ENCODE results near the gene USP46. TPM values are rescaled to one million over a fixed set of nuclear protein-coding genes. Genes with fewer than 3 reads are reported as not detected.

USP46 gene, protein sequence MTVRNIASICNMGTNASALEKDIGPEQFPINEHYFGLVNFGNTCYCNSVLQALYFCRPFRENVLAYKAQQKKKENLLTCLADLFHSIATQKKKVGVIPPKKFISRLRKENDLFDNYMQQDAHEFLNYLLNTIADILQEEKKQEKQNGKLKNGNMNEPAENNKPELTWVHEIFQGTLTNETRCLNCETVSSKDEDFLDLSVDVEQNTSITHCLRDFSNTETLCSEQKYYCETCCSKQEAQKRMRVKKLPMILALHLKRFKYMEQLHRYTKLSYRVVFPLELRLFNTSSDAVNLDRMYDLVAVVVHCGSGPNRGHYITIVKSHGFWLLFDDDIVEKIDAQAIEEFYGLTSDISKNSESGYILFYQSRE
- total RNA-seq, result 7.7 and 8.9 TPM in 2 replicates

DNA sequence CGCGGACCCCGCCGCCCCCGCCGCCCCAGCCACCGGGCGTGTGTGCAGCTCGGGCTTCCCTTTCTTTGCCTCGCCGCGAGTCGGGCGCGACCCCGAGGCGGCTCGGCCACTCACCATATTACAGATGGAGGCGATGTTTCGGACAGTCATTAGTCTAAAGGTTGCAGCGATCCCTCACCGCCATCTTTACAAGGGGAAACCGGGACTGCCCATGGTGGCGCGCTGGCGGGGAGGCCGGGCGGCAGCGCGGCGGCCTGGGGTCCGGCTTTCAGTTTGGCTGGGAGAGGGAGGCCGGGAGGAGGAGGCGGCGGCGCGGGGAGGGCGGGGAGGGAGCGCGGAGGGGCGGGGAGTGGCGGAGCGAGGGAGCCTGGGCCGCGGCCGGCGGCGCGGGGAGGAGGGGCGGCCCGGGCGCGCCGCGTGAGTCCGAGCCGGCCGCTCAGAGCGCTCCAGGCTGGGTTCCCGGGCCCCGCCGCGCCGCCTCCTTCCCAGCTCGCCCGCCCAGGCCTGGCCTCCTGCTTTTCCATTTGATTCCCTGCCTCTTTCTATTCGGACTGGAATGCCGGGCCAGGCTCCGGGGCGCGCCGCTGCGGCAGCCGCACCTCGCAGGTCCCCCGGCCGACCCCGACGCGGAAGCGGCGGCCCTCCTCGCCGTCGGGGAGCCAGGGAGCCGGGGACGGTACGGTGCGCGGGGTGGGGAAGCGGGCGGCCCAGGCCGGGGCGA, at the start of gene USP46:
Gene USP46, minus strand, starts transcription at position 301 of the 721 bp plus-strand sequence. Its CDS starts 151 bp downstream, at position 150.
- Mint-ChIP-seq H3K4me3 (ENCODE audit: low read depth) (peak within 1 kb of the TSS; percentile 82), H3K27me3 (ENCODE audit: low read depth) (peaks cover 10% of the 10 kb centered on the region), H3K4me1 (ENCODE audit: low read depth) (peaks cover 15% of the 10 kb centered on the region), H3K36me3 (ENCODE audit: low read depth) (peaks cover 18% of the 10 kb centered on the region), H3K9me3 (peaks cover 5% of the 10 kb centered on the region), H3K27ac (peak within 1 kb of the TSS; percentile 62)
- intact Hi-C loops (cut with micrococcal nuclease), result loop anchor here (1.0 kb wide), 1 partner anchor 203 kb away; the partner anchor contains the start of gene RASL11B
- peak; percentile 28 for DNase-seq (ENCODE audit: low spot score)

- no peaks in the 10 kb centered on the region for H3K36me3 Mint-ChIP-seq (ENCODE audit: low read depth)
- no peak overlapping the region for H3K4me3 Mint-ChIP-seq (ENCODE audit: low read depth)
- no peaks in the 10 kb centered on the region for H3K4me1 Mint-ChIP-seq (ENCODE audit: low read depth)
- DNase-seq (ENCODE audit: low spot score), result no peak
- no peaks in the 10 kb centered on the region for H3K27me3 Mint-ChIP-seq (ENCODE audit: low read depth)
- H3K27ac Mint-ChIP-seq, result no peak overlapping the region
- intact Hi-C loops (cut with micrococcal nuclease), result no loop called here
- H3K9me3 Mint-ChIP-seq, result no peaks in the 10 kb centered on the region
Observed at GRCh38 chr4:52704661-52705060, 45.6 kb upstream of the USP46 start.

DNA sequence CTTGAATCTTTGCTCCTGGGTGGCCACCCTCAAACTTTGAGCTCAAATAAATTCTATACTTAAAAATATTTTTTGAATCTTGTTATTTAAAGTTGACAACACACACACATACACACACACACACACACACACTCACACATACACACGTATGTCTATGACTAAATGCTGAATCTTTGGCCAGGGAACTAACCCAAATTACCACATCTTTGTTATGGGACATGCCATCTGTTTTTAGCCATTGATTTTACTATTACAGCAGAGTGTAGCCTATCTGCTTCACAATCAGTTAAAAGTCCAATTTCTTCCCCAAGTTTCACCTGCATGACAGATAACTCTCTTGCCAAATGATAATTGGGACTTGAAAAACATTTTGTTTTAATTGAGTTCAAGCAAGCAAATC, 45.0 kb upstream of the USP46 start:
- Mint-ChIP-seq H3K27ac (no peak overlapping the region), H3K27me3 (ENCODE audit: low read depth) (no peaks in the 10 kb centered on the region), H3K36me3 (ENCODE audit: low read depth) (no peaks in the 10 kb centered on the region), H3K4me1 (ENCODE audit: low read depth) (no peaks in the 10 kb centered on the region), H3K4me3 (ENCODE audit: low read depth) (no peak overlapping the region), H3K9me3 (no peaks in the 10 kb centered on the region)
- intact Hi-C loops (cut with micrococcal nuclease), result no loop called here
- no peak for DNase-seq (ENCODE audit: low spot score)

DNA sequence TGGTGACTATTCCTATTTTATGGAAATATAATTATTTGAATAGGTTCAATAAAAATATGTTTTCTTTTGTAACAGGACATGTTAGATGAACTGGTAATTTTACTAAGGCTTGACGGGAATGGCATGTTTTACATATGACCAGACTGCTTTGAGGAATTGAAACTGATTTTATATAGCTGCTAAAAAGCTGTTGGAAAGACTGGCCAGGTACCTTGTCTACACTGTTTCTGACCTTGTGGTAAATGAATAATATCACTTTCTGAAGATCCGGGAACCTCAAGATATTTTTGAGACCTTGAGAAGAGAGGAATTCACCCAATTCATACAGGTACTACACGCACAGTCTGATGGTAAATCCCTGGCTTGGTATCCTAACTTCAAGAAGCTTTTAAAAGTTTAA, 42.1 kb upstream of the USP46 start:
- DNase-seq (ENCODE audit: low spot score), result no peak
- H3K27me3 Mint-ChIP-seq (ENCODE audit: low read depth), result peaks cover 14% of the 10 kb centered on the region
- intact Hi-C loops (cut with micrococcal nuclease), result no loop called here
- H3K27ac Mint-ChIP-seq, result no peak overlapping the region
- H3K4me1 Mint-ChIP-seq (ENCODE audit: low read depth), result peaks cover 2% of the 10 kb centered on the region
- no peak overlapping the region for H3K4me3 Mint-ChIP-seq (ENCODE audit: low read depth)
- no peaks in the 10 kb centered on the region for H3K9me3 Mint-ChIP-seq
- no peaks in the 10 kb centered on the region for H3K36me3 Mint-ChIP-seq (ENCODE audit: low read depth)

GRCh38 chr4:52694936-52695335, 35.8 kb upstream of the USP46 start:
- no peak for DNase-seq (ENCODE audit: low spot score)
- Mint-ChIP-seq H3K36me3 (ENCODE audit: low read depth) (peaks cover 5% of the 10 kb centered on the region), H3K4me3 (ENCODE audit: low read depth) (no peak overlapping the region), H3K9me3 (peaks cover 28% of the 10 kb centered on the region), H3K27me3 (ENCODE audit: low read depth) (peaks cover 26% of the 10 kb centered on the region), H3K4me1 (ENCODE audit: low read depth) (peaks cover 2% of the 10 kb centered on the region), H3K27ac (no peak overlapping the region)
- intact Hi-C loops (cut with micrococcal nuclease), result no loop called here

- peaks cover 25% of the 10 kb centered on the region for H3K27me3 Mint-ChIP-seq (ENCODE audit: low read depth)
- no peak overlapping the region for H3K27ac Mint-ChIP-seq
- H3K9me3 Mint-ChIP-seq, result peaks cover 28% of the 10 kb centered on the region
- no peak overlapping the region for H3K4me3 Mint-ChIP-seq (ENCODE audit: low read depth)
- peaks cover 5% of the 10 kb centered on the region for H3K36me3 Mint-ChIP-seq (ENCODE audit: low read depth)
- intact Hi-C loops (cut with micrococcal nuclease), result no loop called here
- no peak for DNase-seq (ENCODE audit: low spot score)
- peaks cover 2% of the 10 kb centered on the region for H3K4me1 Mint-ChIP-seq (ENCODE audit: low read depth)
Observed at GRCh38 chr4:52693492-52693891, 34.4 kb upstream of the USP46 start.

DNA sequence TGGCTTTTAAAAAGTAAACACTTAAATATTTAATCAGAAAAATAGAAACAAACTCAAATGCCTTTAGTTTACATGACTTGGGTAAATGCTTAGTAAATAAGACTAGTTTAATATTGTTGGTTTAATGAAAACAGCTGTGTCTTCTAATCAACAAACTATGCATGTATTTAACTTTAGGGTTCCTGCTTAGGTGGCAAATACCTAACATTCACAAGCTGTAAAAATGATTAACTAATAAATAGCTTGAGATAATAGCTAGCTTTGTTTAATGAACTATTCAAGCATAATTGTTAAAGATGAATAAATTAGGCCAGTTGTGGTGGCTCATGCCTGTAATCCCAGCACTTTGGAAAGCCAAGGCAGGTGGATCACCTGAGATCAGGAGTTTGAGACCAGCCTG, 30.0 kb upstream of the USP46 start:
- H3K27ac Mint-ChIP-seq, result no peak overlapping the region
- H3K27me3 Mint-ChIP-seq (ENCODE audit: low read depth), result peaks cover 11% of the 10 kb centered on the region

DNA sequence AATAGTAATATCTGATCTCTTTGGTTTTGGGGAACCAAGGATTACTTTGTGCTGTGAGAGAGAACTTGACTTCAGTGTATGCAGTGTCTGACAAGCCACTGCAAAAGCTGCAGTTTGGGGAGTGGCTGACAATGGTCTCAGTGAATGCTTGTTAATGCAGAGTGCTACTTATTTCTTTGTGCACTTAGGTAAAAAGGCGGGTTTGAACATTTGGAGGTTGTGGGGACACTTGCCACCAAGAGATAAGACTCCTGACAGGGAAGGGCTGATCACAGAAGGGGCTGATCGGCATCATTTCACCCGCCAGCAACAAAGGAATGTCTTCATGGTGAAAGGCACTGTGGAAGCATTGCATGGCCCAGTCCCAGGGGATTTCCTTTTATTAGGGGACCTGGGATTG, 28.6 kb upstream of the USP46 start:
- DNase-seq (ENCODE audit: low spot score), result no peak
- intact Hi-C loops (cut with micrococcal nuclease), result no loop called here
- Mint-ChIP-seq H3K36me3 (ENCODE audit: low read depth) (no peaks in the 10 kb centered on the region), H3K27me3 (ENCODE audit: low read depth) (peaks cover 8% of the 10 kb centered on the region), H3K27ac (no peak overlapping the region), H3K4me1 (ENCODE audit: low read depth) (peaks cover 3% of the 10 kb centered on the region), H3K4me3 (ENCODE audit: low read depth) (no peak overlapping the region), H3K9me3 (peaks cover 7% of the 10 kb centered on the region)

More for the DNA sequence above, 30.0 kb upstream of the USP46 start:
- H3K9me3 Mint-ChIP-seq, result peaks cover 21% of the 10 kb centered on the region
- H3K36me3 Mint-ChIP-seq (ENCODE audit: low read depth), result peaks cover 2% of the 10 kb centered on the region
- intact Hi-C loops (cut with micrococcal nuclease), result no loop called here
- H3K4me1 Mint-ChIP-seq (ENCODE audit: low read depth), result peaks cover 3% of the 10 kb centered on the region
- no peak for DNase-seq (ENCODE audit: low spot score)
- H3K4me3 Mint-ChIP-seq (ENCODE audit: low read depth), result no peak overlapping the region

DNA sequence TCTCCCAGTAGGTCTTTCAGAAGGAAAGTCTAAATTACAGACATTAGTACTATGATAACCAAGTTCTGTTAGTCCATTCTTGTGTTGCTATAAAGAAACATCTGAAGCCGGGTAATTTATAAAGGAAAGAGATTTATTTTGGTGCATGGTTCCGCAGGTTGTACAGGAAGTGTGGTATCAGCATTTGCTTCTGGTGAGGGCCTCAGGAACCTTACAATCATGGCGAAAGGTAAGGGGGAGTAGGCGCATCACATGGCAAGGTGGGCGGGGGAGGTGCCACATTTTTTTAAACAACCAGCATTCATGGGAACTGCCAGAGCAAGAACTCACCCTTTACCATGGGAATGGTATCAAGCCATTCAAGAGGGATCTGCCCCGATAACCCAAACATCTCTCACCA, 26.2 kb upstream of the USP46 start:
- Mint-ChIP-seq H3K27ac (no peak overlapping the region), H3K9me3 (no peaks in the 10 kb centered on the region), H3K4me3 (ENCODE audit: low read depth) (no peak overlapping the region), H3K27me3 (ENCODE audit: low read depth) (peaks cover 13% of the 10 kb centered on the region), H3K36me3 (ENCODE audit: low read depth) (no peaks in the 10 kb centered on the region), H3K4me1 (ENCODE audit: low read depth) (peaks cover 3% of the 10 kb centered on the region)
- no peak for DNase-seq (ENCODE audit: low spot score)
- intact Hi-C loops (cut with micrococcal nuclease), result no loop called here

- Mint-ChIP-seq H3K9me3 (no peaks in the 10 kb centered on the region), H3K27ac (no peak overlapping the region), H3K27me3 (ENCODE audit: low read depth) (peaks cover 13% of the 10 kb centered on the region), H3K4me3 (ENCODE audit: low read depth) (no peak overlapping the region), H3K4me1 (ENCODE audit: low read depth) (peaks cover 3% of the 10 kb centered on the region), H3K36me3 (ENCODE audit: low read depth) (no peaks in the 10 kb centered on the region)
- DNase-seq (ENCODE audit: low spot score), result no peak
- intact Hi-C loops (cut with micrococcal nuclease), result no loop called here
Observed at GRCh38 chr4:52684896-52685295, 25.8 kb upstream of the USP46 start.

- no peaks in the 10 kb centered on the region for H3K9me3 Mint-ChIP-seq
- H3K27me3 Mint-ChIP-seq (ENCODE audit: low read depth), result peaks cover 8% of the 10 kb centered on the region
- intact Hi-C loops (cut with micrococcal nuclease), result no loop called here
- H3K27ac Mint-ChIP-seq, result no peak overlapping the region
- DNase-seq (ENCODE audit: low spot score), result no peak
- H3K36me3 Mint-ChIP-seq (ENCODE audit: low read depth), result no peaks in the 10 kb centered on the region
- peaks cover 3% of the 10 kb centered on the region for H3K4me1 Mint-ChIP-seq (ENCODE audit: low read depth)
- no peak overlapping the region for H3K4me3 Mint-ChIP-seq (ENCODE audit: low read depth)
Observed at GRCh38 chr4:52680381-52680780, 21.3 kb upstream of the USP46 start.

GRCh38 chr4:52676536-52676935, 17.4 kb upstream of the USP46 start:
- no peaks in the 10 kb centered on the region for H3K4me1 Mint-ChIP-seq (ENCODE audit: low read depth)
- H3K4me3 Mint-ChIP-seq (ENCODE audit: low read depth), result no peak overlapping the region
- H3K27ac Mint-ChIP-seq, result no peak overlapping the region
- H3K9me3 Mint-ChIP-seq, result no peaks in the 10 kb centered on the region
- H3K36me3 Mint-ChIP-seq (ENCODE audit: low read depth), result no peaks in the 10 kb centered on the region
- H3K27me3 Mint-ChIP-seq (ENCODE audit: low read depth), result peaks cover 3% of the 10 kb centered on the region
- intact Hi-C loops (cut with micrococcal nuclease), result no loop called here
- DNase-seq (ENCODE audit: low spot score), result no peak

DNA sequence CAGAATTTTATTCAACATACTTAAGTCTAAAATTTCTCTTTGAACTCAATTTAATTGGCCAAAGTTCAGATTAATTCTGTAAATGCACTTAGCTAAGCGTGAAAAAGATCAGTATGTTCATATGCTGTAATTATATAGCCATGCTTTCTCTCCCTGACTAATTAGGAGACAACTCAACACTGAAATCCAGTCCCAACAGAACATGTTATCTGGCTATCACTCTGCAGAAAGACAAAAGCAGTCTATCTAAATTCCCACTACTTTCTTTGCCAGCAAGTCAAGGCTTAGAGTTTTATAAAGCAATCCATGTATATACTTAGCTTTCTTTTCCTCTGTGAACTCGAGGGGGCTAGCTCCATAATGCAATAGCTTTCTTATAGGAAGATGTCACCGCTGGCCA, 16.0 kb upstream of the USP46 start:
- Mint-ChIP-seq H3K36me3 (ENCODE audit: low read depth) (no peaks in the 10 kb centered on the region), H3K4me1 (ENCODE audit: low read depth) (no peaks in the 10 kb centered on the region), H3K27ac (no peak overlapping the region), H3K9me3 (no peaks in the 10 kb centered on the region), H3K4me3 (ENCODE audit: low read depth) (no peak overlapping the region), H3K27me3 (ENCODE audit: low read depth) (peaks cover 4% of the 10 kb centered on the region)
- DNase-seq (ENCODE audit: low spot score), result no peak
- intact Hi-C loops (cut with micrococcal nuclease), result no loop called here

Data from activated T-helper 2 cell treated with anti-CD3 and anti-CD28 coated beads, Interferon-gamma antibody, Interleukin-2, Interleukin-4, amounts not matched to agents 10 μg/mL and 5 μg/mL and 100 μg/mL, durations not matched to agents 14 hours and 24 hours and 36 hours (primary cell).